OCI-LY3 (cell line): ENCODE measurements around the gene ARL13B.

ENCODE experiments used
- EZH2phosphoT487 ChIP-seq: fragments of 200-600 bp; shearing (Covaris generic); IDR thresholded peaks from 2 replicates; pipeline ENCODE4 v1.6.1; 2018; ENCODE audit warnings: antibody characterized with exemption, mixed run types, low read depth
- TF ChIP-seq, protein P1 (sequence below): fragments of 200-600, 300-600 bp; sonication (generic); IDR thresholded peaks from 2 replicates; pipeline ENCODE4 v1.5.1; 2014; ENCODE audit warnings: antibody characterized with exemption, low read length, low read depth

- TF ChIP-seq, protein P1, sequence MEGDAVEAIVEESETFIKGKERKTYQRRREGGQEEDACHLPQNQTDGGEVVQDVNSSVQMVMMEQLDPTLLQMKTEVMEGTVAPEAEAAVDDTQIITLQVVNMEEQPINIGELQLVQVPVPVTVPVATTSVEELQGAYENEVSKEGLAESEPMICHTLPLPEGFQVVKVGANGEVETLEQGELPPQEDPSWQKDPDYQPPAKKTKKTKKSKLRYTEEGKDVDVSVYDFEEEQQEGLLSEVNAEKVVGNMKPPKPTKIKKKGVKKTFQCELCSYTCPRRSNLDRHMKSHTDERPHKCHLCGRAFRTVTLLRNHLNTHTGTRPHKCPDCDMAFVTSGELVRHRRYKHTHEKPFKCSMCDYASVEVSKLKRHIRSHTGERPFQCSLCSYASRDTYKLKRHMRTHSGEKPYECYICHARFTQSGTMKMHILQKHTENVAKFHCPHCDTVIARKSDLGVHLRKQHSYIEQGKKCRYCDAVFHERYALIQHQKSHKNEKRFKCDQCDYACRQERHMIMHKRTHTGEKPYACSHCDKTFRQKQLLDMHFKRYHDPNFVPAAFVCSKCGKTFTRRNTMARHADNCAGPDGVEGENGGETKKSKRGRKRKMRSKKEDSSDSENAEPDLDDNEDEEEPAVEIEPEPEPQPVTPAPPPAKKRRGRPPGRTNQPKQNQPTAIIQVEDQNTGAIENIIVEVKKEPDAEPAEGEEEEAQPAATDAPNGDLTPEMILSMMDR, result no peak
- no peak for TF ChIP-seq EZH2phosphoT487
Observed at GRCh38 chr3:94043285-94043684, 63.3 kb downstream of the ARL13B start.
